Osteocyte (in vitro differentiated cells): ENCODE measurements around the gene SCAF4. TPM values are rescaled to one million over a fixed set of nuclear protein-coding genes. Genes with fewer than 3 reads are reported as not detected.

Experiments
- DNase-seq: peaks from one replicate; pipeline ENCODE4 v3.0.0; 2021; ENCODE audit warnings: mixed read lengths; ENCODE audit not compliant: unreplicated experiment; ENCODE audit errors: extremely low spot score
- H3K27ac Mint-ChIP-seq: one replicate; pipeline ENCODE4 v1.8.0; 2021; ENCODE audit warnings: mild to moderate bottlenecking, mixed read lengths; ENCODE audit not compliant: unreplicated experiment
- H3K27me3 Mint-ChIP-seq: one replicate; pipeline ENCODE4 v1.8.0; 2021; ENCODE audit warnings: mixed read lengths; ENCODE audit not compliant: unreplicated experiment
- H3K36me3 Mint-ChIP-seq: one replicate; pipeline ENCODE4 v1.8.0; 2021; ENCODE audit warnings: mixed read lengths; ENCODE audit not compliant: unreplicated experiment
- H3K4me1 Mint-ChIP-seq: one replicate; pipeline ENCODE4 v1.8.0; 2021; ENCODE audit warnings: mixed read lengths; ENCODE audit not compliant: unreplicated experiment
- H3K4me3 Mint-ChIP-seq: one replicate; pipeline ENCODE4 v1.8.0; 2021; ENCODE audit warnings: mild to moderate bottlenecking, moderate library complexity, mixed read lengths; ENCODE audit not compliant: unreplicated experiment
- H3K9me3 Mint-ChIP-seq: one replicate; pipeline ENCODE4 v1.8.0; 2021; ENCODE audit warnings: mixed read lengths; ENCODE audit not compliant: unreplicated experiment
- CTCF ChIP-seq: fragments of 200-600 bp; sonication (generic); IDR thresholded peaks from 2 replicates; pipeline ENCODE4 v1.5.0; 2021; ENCODE audit warnings: antibody characterized with exemption, mild to moderate bottlenecking, moderate library complexity
- total RNA-seq: library from RNA; stranded (reverse); gene quantifications from 2 replicates; pipeline ENCODE4 v1.2.1, GENCODE V29; 2021

SCAF4 gene
- total RNA-seq, 1 donor from 2014 or later, result 32.7 TPM

GRCh38 chr21:31693222-31693621, 38.7 kb downstream of the SCAF4 start:
- H3K36me3 Mint-ChIP-seq, result peaks cover 56% of the 10 kb centered on the region
- H3K4me3 Mint-ChIP-seq, result no peak overlapping the region
- no peak for DNase-seq
- no peaks in the 10 kb centered on the region for H3K27me3 Mint-ChIP-seq
- H3K27ac Mint-ChIP-seq, result no peak overlapping the region
- TF ChIP-seq CTCF, result no peak
- no peaks in the 10 kb centered on the region for H3K4me1 Mint-ChIP-seq
- H3K9me3 Mint-ChIP-seq, result no peaks in the 10 kb centered on the region

- no peak for TF ChIP-seq CTCF
- peak overlapping the region; percentile 37 for H3K27ac Mint-ChIP-seq
- H3K9me3 Mint-ChIP-seq, result no peaks in the 10 kb centered on the region
- H3K4me3 Mint-ChIP-seq, result no peak overlapping the region
- no peaks in the 10 kb centered on the region for H3K4me1 Mint-ChIP-seq
- DNase-seq, result no peak
- no peaks in the 10 kb centered on the region for H3K27me3 Mint-ChIP-seq
- peaks cover 61% of the 10 kb centered on the region for H3K36me3 Mint-ChIP-seq
Observed at GRCh38 chr21:31688603-31689368, 43.1 kb downstream of the SCAF4 start.

GRCh38 chr21:31687108-31687507, 44.8 kb downstream of the SCAF4 start:
- Mint-ChIP-seq H3K27me3 (no peaks in the 10 kb centered on the region), H3K4me1 (peaks cover 5% of the 10 kb centered on the region), H3K27ac (no peak overlapping the region), H3K9me3 (no peaks in the 10 kb centered on the region), H3K36me3 (peaks cover 62% of the 10 kb centered on the region), H3K4me3 (no peak overlapping the region)
- DNase-seq, result no peak
- no peak for TF ChIP-seq CTCF

- Mint-ChIP-seq H3K4me1 (peaks cover 5% of the 10 kb centered on the region), H3K27ac (no peak overlapping the region), H3K4me3 (no peak overlapping the region), H3K9me3 (no peaks in the 10 kb centered on the region), H3K36me3 (peaks cover 62% of the 10 kb centered on the region), H3K27me3 (no peaks in the 10 kb centered on the region)
- DNase-seq, result no peak
- TF ChIP-seq CTCF, result no peak
Observed at GRCh38 chr21:31686272-31686915, 45.5 kb downstream of the SCAF4 start.

- Mint-ChIP-seq H3K4me1 (peaks cover 5% of the 10 kb centered on the region), H3K4me3 (no peak overlapping the region), H3K27me3 (no peaks in the 10 kb centered on the region), H3K9me3 (no peaks in the 10 kb centered on the region), H3K36me3 (peaks cover 53% of the 10 kb centered on the region), H3K27ac (no peak overlapping the region)
- DNase-seq, result no peak
- TF ChIP-seq CTCF, result no peak
Observed at GRCh38 chr21:31684918-31685317, 47.0 kb downstream of the SCAF4 start.
